Astrocyte (in vitro differentiated cells and primary cell): ENCODE results near the gene MUC4.

ENCODE experiments used
- CTCF ChIP-seq: IDR thresholded peaks from 2 replicates; pipeline ENCODE4 v1.5.1; 2011; ENCODE audit warnings: low read depth, mild to moderate bottlenecking, inconsistent platforms, low read length, moderate library complexity; ENCODE audit not compliant: insufficient read depth
- EZH2 ChIP-seq: IDR thresholded peaks from 2 replicates; pipeline ENCODE4 v1.6.1; 2012; ENCODE audit warnings: mild to moderate bottlenecking, low read length, inconsistent platforms; ENCODE audit not compliant: insufficient read depth

- no peak for TF ChIP-seq CTCF
- no peak for TF ChIP-seq EZH2
Measured at GRCh38 chr3:195770081-195770840, 41.5 kb downstream of the MUC4 start.
